NT2/D1 (cell line): ENCODE data around the gene NSUN2.

ENCODE experiments used
- DNase-seq: peaks from one replicate; pipeline ENCODE4 v3.0.0-alpha.2; 2011; ENCODE audit warnings: low read depth, low spot score
- H3K27me3 ChIP-seq: 2 replicates; pipeline ENCODE4 v1.6.0; 2011; ENCODE audit warnings: mild to moderate bottlenecking; ENCODE audit not compliant: insufficient read length, insufficient read depth
- H3K36me3 ChIP-seq: 2 replicates; pipeline ENCODE4 v1.6.1; 2011; ENCODE audit warnings: mild to moderate bottlenecking, low read length, mixed read lengths; ENCODE audit not compliant: insufficient read depth, insufficient read length
- H3K4me1 ChIP-seq: 2 replicates; pipeline ENCODE4 v1.5.1; 2011; ENCODE audit not compliant: insufficient read depth, insufficient read length
- H3K4me3 ChIP-seq: 2 replicates; pipeline ENCODE4 v1.5.1; 2011; ENCODE audit warnings: low read depth; ENCODE audit not compliant: insufficient read length
- H3K9ac ChIP-seq: 2 replicates; pipeline ENCODE4 v1.6.0; 2011; ENCODE audit warnings: low read depth; ENCODE audit not compliant: insufficient read length
- H3K9me3 ChIP-seq: 2 replicates; pipeline ENCODE4 v1.5.1; 2011; ENCODE audit warnings: mild to moderate bottlenecking, low read length; ENCODE audit not compliant: insufficient read depth
- SUZ12 ChIP-seq: IDR thresholded peaks from 2 replicates; pipeline ENCODE4 v1.6.1; 2011; ENCODE audit not compliant: insufficient read length, insufficient read depth; ENCODE audit errors: extremely low read depth
- YY1 ChIP-seq: IDR thresholded peaks from 2 replicates; pipeline ENCODE4 v1.6.1; 2011; ENCODE audit not compliant: insufficient read length, insufficient read depth
- ZNF274 ChIP-seq: IDR thresholded peaks from 2 replicates; pipeline ENCODE4 v1.6.1; 2011; ENCODE audit warnings: mild to moderate bottlenecking, low read depth, low read length

Gene NSUN2

GRCh38 chr5:6604341-6604740 is 28.5 kb downstream of the NSUN2 start:
- Histone ChIP-seq H3K4me3 (no peak overlapping the region), H3K36me3 (peaks cover 90% of the 10 kb centered on the region)
- no peak for TF ChIP-seq YY1
- no peak for TF ChIP-seq ZNF274
- TF ChIP-seq SUZ12 = no peak

GRCh38 chr5:6603643-6604042 is 29.2 kb downstream of the NSUN2 start:
- Histone ChIP-seq H3K4me1 (no peaks in the 10 kb centered on the region), H3K9ac (no peak overlapping the region), H3K9me3 (no peaks in the 10 kb centered on the region), H3K27me3 (no peaks in the 10 kb centered on the region), H3K4me3 (no peak overlapping the region), H3K36me3 (peaks cover 91% of the 10 kb centered on the region)
- TF ChIP-seq SUZ12 (no peak), ZNF274 (no peak), YY1 (no peak)
- no peak for DNase-seq

More at GRCh38 chr5:6604341-6604740, 28.5 kb downstream of the NSUN2 start:
- Histone ChIP-seq H3K27me3 (no peaks in the 10 kb centered on the region), H3K9ac (no peak overlapping the region), H3K9me3 (no peaks in the 10 kb centered on the region), H3K4me1 (no peaks in the 10 kb centered on the region)
- no peak for DNase-seq

- no peak overlapping the region for H3K4me3 ChIP-seq
- no peaks in the 10 kb centered on the region for H3K27me3 ChIP-seq
- no peaks in the 10 kb centered on the region for H3K9me3 ChIP-seq
- DNase-seq = no peak
- no peaks in the 10 kb centered on the region for H3K4me1 ChIP-seq
- peaks cover 88% of the 10 kb centered on the region for H3K36me3 ChIP-seq
- no peak overlapping the region for H3K9ac ChIP-seq
- TF ChIP-seq ZNF274 (no peak), SUZ12 (no peak)
These were observed 30.4 kb downstream of the NSUN2 start for GRCh38 chr5:6602441-6602840.

- TF ChIP-seq SUZ12 (no peak), YY1 (no peak), ZNF274 (no peak)
- H3K36me3 ChIP-seq = peaks cover 88% of the 10 kb centered on the region
- no peak for DNase-seq
- no peaks in the 10 kb centered on the region for H3K4me1 ChIP-seq
- no peaks in the 10 kb centered on the region for H3K27me3 ChIP-seq
- no peak overlapping the region for H3K4me3 ChIP-seq
- H3K9ac ChIP-seq = no peak overlapping the region
- no peaks in the 10 kb centered on the region for H3K9me3 ChIP-seq
These were observed 31.0 kb downstream of the NSUN2 start for GRCh38 chr5:6601816-6602215.

- no peaks in the 10 kb centered on the region for H3K27me3 ChIP-seq
- no peaks in the 10 kb centered on the region for H3K4me1 ChIP-seq
- no peak for DNase-seq
- TF ChIP-seq YY1 (no peak), SUZ12 (no peak), ZNF274 (no peak)
- no peaks in the 10 kb centered on the region for H3K9me3 ChIP-seq
- no peak overlapping the region for H3K9ac ChIP-seq
- H3K36me3 ChIP-seq = peaks cover 87% of the 10 kb centered on the region
- H3K4me3 ChIP-seq = no peak overlapping the region
These were observed 31.6 kb downstream of the NSUN2 start for GRCh38 chr5:6601271-6601670.

GRCh38 chr5:6599739-6600138 is 33.1 kb downstream of the NSUN2 start:
- H3K36me3 ChIP-seq = peaks cover 74% of the 10 kb centered on the region
- H3K4me3 ChIP-seq = no peak overlapping the region
- no peaks in the 10 kb centered on the region for H3K27me3 ChIP-seq
- no peak overlapping the region for H3K9ac ChIP-seq
- H3K4me1 ChIP-seq = no peaks in the 10 kb centered on the region
- no peak for DNase-seq
- TF ChIP-seq SUZ12 = no peak
- TF ChIP-seq YY1 = no peak
- TF ChIP-seq ZNF274 = no peak
- H3K9me3 ChIP-seq = no peaks in the 10 kb centered on the region

GRCh38 chr5:6598351-6598900 is 34.4 kb downstream of the NSUN2 start:
- H3K9ac ChIP-seq = no peak overlapping the region
- TF ChIP-seq SUZ12 (no peak), ZNF274 (no peak), YY1 (no peak)
- H3K9me3 ChIP-seq = no peaks in the 10 kb centered on the region
- H3K4me3 ChIP-seq = no peak overlapping the region
- H3K4me1 ChIP-seq = no peaks in the 10 kb centered on the region
- H3K27me3 ChIP-seq = no peaks in the 10 kb centered on the region
- peaks cover 61% of the 10 kb centered on the region for H3K36me3 ChIP-seq
- DNase-seq = no peak

GRCh38 chr5:6597557-6597956 is 35.3 kb downstream of the NSUN2 start:
- DNase-seq = no peak
- peaks cover 54% of the 10 kb centered on the region for H3K36me3 ChIP-seq
- no peak overlapping the region for H3K4me3 ChIP-seq
- H3K9me3 ChIP-seq = no peaks in the 10 kb centered on the region
- no peaks in the 10 kb centered on the region for H3K27me3 ChIP-seq
- no peaks in the 10 kb centered on the region for H3K4me1 ChIP-seq
- no peak for TF ChIP-seq SUZ12
- no peak overlapping the region for H3K9ac ChIP-seq
